Left lung (tissue), 10 donors: Measurements from ENCODE around the gene NAA10. TPM values are rescaled to one million over a fixed set of nuclear protein-coding genes. Genes with fewer than 3 reads are reported as not detected.

Source experiments
- ATAC-seq: fragments of 200-7000 bp; cut with Tn5 transposase; one replicate; pipeline ENCODE4 v1.9.1; 2020; ENCODE audit warnings: moderate library complexity
- DNase-seq, 4 donors: peaks; one replicate each; pipeline ENCODE4 v3.0.0-alpha.2; 2013 to 2020
- H3K27ac ChIP-seq, 2 donors: fragments of 200-600 bp; sonication (generic) in 1 of 2; one replicate each; pipeline versions ENCODE4 v1.5.0 to v1.8.0; 2020 to 2021
- H3K27me3 ChIP-seq, 2 donors: fragments of 200-600 bp; sonication (generic) in 1 of 2; one replicate each; pipeline versions ENCODE4 v1.5.0 to v1.8.0; 2020 to 2021
- H3K36me3 ChIP-seq, 2 donors: fragments of 200-600 bp; sonication (generic) in 1 of 2; one replicate each; pipeline versions ENCODE4 v1.5.0 to v1.8.0; 2020 to 2021
- H3K4me1 ChIP-seq, 2 donors: fragments of 200-600 bp; one replicate each; pipeline ENCODE4 v1.8.0; 2021
- H3K4me3 ChIP-seq, 2 donors: fragments of 200-600 bp; sonication (generic) in 1 of 2; one replicate each; pipeline versions ENCODE4 v1.5.0 to v1.8.0; 2020 to 2021; ENCODE audit warnings: mild to moderate bottlenecking in 1 of 2
- H3K9me3 ChIP-seq, 2 donors: fragments of 200-600 bp; sonication (generic) in 1 of 2; one replicate each; pipeline versions ENCODE4 v1.5.0 to v1.8.0; 2020 to 2021
- intact Hi-C, 2 donors: fragments of 100-400 bp; cut with DNase I; formaldehyde crosslinking; loops; one replicate each; pipeline versions ENCODE4 v1.11.2 to v1.14.2; 2022
- polyA plus RNA-seq, 6 donors: library from polyadenylated mRNA; unstranded; fragments of 120-200 nt; gene quantifications; one replicate each; pipeline ENCODE4 v1.2.1, GENCODE V29; 2013; ENCODE audit not compliant: insufficient read length in 6 of 6
- total RNA-seq, 2 donors: library from RNA; stranded (reverse); fragmentation: NEBNext Ultra II Directional; extraction: Animal tissue kit (Norgen Biotek cat#: 25700); gene quantifications; one replicate each; pipeline ENCODE4 v1.2.1, GENCODE V29; 2021
- TF ChIP-seq, protein P1 (sequence below), 2 donors: fragments of 200-600 bp; sonication (generic) in 1 of 2; IDR thresholded peaks; one replicate each; pipeline versions ENCODE4 v1.5.0 to v1.8.0; 2021; ENCODE audit warnings: antibody characterized with exemption in 2 of 2
- donor health status: DM: no; HTN: yes; CAD: no.
- donor health status: DM: no; HTN: no; CAD: no.

NAA10 gene
- total and polyA plus RNA-seq, 8 donors: 49.0 to 105 (median 57.5) TPM

GRCh38 chrX:153884136-153884535, 50.7 kb downstream of the NAA10 start:
- H3K4me1 ChIP-seq: peaks cover 0 to 3% of the 10 kb centered on the region in 2 donors
- ATAC-seq: no peak
- no peak overlapping the region for H3K4me3 ChIP-seq
- no peaks in the 10 kb centered on the region for H3K36me3 ChIP-seq
- TF ChIP-seq, protein P1, sequence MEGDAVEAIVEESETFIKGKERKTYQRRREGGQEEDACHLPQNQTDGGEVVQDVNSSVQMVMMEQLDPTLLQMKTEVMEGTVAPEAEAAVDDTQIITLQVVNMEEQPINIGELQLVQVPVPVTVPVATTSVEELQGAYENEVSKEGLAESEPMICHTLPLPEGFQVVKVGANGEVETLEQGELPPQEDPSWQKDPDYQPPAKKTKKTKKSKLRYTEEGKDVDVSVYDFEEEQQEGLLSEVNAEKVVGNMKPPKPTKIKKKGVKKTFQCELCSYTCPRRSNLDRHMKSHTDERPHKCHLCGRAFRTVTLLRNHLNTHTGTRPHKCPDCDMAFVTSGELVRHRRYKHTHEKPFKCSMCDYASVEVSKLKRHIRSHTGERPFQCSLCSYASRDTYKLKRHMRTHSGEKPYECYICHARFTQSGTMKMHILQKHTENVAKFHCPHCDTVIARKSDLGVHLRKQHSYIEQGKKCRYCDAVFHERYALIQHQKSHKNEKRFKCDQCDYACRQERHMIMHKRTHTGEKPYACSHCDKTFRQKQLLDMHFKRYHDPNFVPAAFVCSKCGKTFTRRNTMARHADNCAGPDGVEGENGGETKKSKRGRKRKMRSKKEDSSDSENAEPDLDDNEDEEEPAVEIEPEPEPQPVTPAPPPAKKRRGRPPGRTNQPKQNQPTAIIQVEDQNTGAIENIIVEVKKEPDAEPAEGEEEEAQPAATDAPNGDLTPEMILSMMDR (IDR thresholded peaks at IDR 0.05): no peak
- no peaks in the 10 kb centered on the region for H3K9me3 ChIP-seq
- H3K27ac ChIP-seq: no peak overlapping the region
- intact Hi-C loops: no loop called here
- H3K27me3 ChIP-seq: peaks cover 80 to 89% of the 10 kb centered on the region in 2 donors
- DNase-seq: no peak

DNA sequence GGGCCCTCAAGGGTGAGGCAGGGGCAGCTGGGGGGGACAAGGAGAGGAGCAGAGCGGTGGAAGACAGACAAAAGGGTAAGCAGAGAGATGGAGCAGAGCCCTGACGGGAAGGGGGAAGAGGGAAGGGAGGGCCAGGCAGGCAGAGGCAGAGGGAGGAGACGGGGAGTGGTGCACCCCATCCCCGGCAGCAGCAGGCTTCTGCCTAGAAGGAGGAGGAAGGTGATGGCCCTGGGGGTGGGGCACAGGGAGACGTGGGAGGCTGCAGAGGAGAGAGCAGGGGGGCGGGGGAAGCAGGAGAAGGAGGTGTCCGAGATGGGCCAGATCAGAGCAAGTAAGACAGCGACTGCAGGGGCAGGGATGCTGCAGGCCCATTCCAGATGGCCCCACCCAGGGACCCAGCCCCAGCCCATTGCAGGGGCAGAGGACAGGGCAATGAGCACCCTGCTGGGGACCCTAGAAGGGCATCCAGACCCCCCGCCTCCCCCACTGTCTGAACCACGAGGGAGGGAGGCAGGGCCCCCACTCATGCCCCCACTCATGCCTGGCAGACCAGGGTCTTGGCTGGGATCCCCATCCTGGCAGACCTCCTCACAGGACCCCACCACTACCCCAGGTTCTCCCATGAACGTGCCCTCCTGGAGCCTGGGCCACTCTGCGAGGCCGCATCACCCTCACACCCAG, 51.5 kb downstream of the NAA10 start:
- no peaks in the 10 kb centered on the region for H3K9me3 ChIP-seq
- ATAC-seq (no peak), DNase-seq (no peak)
- H3K27ac ChIP-seq: no peak overlapping the region
- peaks cover 0 to 3% of the 10 kb centered on the region in 2 donors for H3K4me1 ChIP-seq
- peaks cover 85 to 96% of the 10 kb centered on the region in 2 donors for H3K27me3 ChIP-seq
- TF ChIP-seq, protein P1 (IDR thresholded peaks at IDR 0.05): no peak
- intact Hi-C loops: no loop called here
- no peak overlapping the region for H3K4me3 ChIP-seq
- H3K36me3 ChIP-seq: no peaks in the 10 kb centered on the region

DNA sequence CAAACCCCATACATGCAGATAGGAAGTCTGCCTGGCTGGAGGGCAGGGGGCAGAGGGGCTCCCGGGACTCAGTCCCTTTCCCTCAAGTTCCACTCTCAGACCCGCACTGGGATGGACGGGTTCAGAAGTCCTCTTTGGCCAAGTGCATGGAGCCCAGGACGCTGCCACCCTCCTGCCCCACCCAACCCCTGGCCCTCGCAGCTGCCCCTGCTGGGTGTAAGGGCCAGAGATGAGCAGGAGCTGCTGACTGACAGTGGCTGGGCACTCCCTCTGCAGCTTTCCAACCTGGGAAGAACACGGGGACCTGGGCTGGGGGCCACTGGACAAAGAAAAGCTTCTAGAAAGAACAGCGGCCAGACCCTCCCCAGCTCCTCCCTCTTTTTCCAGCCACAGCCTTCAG, 52.3 kb downstream of the NAA10 start:
- Histone ChIP-seq H3K36me3 (no peaks in the 10 kb centered on the region), H3K27me3 (peaks cover 84 to 96% of the 10 kb centered on the region in 2 donors), H3K27ac (no peak overlapping the region), H3K4me1 (peaks cover 0 to 3% of the 10 kb centered on the region in 2 donors), H3K4me3 (no peak overlapping the region), H3K9me3 (no peaks in the 10 kb centered on the region)
- ATAC-seq: no peak
- DNase-seq: no peak
- TF ChIP-seq, protein P1 (IDR thresholded peaks at IDR 0.05): no peak
- intact Hi-C loops: no loop called here

GRCh38 chrX:153882086-153882498, 52.7 kb downstream of the NAA10 start:
- intact Hi-C loops: no loop called here

DNA sequence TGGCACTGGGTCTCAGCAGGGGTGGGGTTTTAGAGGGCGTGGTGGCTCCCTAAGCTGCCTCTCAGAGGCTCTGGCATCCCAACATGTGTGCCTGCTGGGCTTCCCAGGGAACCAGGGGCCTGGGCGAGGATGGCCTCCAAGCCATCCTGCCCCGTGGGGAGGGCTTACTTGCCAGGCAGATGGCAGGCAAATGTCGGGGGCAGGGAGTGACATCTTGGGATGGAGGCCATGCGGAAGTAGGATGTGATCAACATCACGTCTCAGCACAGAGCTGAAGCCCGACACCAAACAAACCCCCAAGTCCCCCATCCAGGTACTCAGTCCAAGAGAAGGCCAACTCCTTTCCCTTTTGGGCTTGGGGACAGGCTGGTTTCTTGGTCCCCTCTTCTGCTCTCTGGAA, 53.6 kb downstream of the NAA10 start:
- intact Hi-C loops: no loop called here
- peaks cover 71 to 86% of the 10 kb centered on the region in 2 donors for H3K27me3 ChIP-seq
- TF ChIP-seq, protein P1 (IDR thresholded peaks at IDR 0.05): no peak
- no peak for DNase-seq
- ATAC-seq: no peak
- peaks cover 0 to 3% of the 10 kb centered on the region in 2 donors for H3K4me1 ChIP-seq
- H3K36me3 ChIP-seq: no peaks in the 10 kb centered on the region
- H3K4me3 ChIP-seq: no peak overlapping the region
- H3K27ac ChIP-seq: no peak overlapping the region
- H3K9me3 ChIP-seq: no peaks in the 10 kb centered on the region

More at GRCh38 chrX:153882086-153882498, 52.7 kb downstream of the NAA10 start:
- no peaks in the 10 kb centered on the region for H3K9me3 ChIP-seq
- DNase-seq (no peak), ATAC-seq (no peak)
- no peak overlapping the region for H3K27ac ChIP-seq
- H3K36me3 ChIP-seq: no peaks in the 10 kb centered on the region
- H3K4me3 ChIP-seq: no peak overlapping the region
- H3K27me3 ChIP-seq: peaks cover 79 to 94% of the 10 kb centered on the region in 2 donors
- peaks cover 0 to 3% of the 10 kb centered on the region in 2 donors for H3K4me1 ChIP-seq
- TF ChIP-seq, protein P1 (IDR thresholded peaks at IDR 0.05): no peak
